Stimulated activated CD4-positive, alpha-beta T cell treated with anti-CD3 and anti-CD28 coated beads, Interleukin-12 subunit alpha, Interleukin-12 subunit beta, amount 100 ng/mL, for 24 hours (primary cell): ENCODE data around the gene DLG5.
A peak's percentile ranks its signal among the peaks of the same experiment; 100 is the strongest.

ENCODE experiments used
- DNase-seq, 2 experiments: peaks; one replicate each; pipeline ENCODE4 v3.0.0-alpha.2; 2020; ENCODE audit warnings: low read depth in 2 of 2

DLG5 gene

GRCh38 chr10:77892021-77892739 lies 34.4 kb downstream of the DLG5 start:
- DNase-seq: no peak

GRCh38 chr10:77890097-77890496 lies 36.5 kb downstream of the DLG5 start:
- no peak for DNase-seq

- DNase-seq: no peak
These were observed 37.2 kb downstream of the DLG5 start for GRCh38 chr10:77889277-77889903.

- DNase-seq: no peak
These were observed 38.2 kb downstream of the DLG5 start for GRCh38 chr10:77888356-77888703.

GRCh38 chr10:77887631-77888355 lies 38.8 kb downstream of the DLG5 start:
- DNase-seq: no peak

GRCh38 chr10:77886795-77887355 lies 39.7 kb downstream of the DLG5 start:
- DNase-seq: no peak

GRCh38 chr10:77884181-77884580 lies 42.4 kb downstream of the DLG5 start:
- no peak for DNase-seq

GRCh38 chr10:77881636-77882035 lies 44.9 kb downstream of the DLG5 start:
- DNase-seq: no peak

GRCh38 chr10:77881222-77881621 lies 45.3 kb downstream of the DLG5 start:
- no peak for DNase-seq

GRCh38 chr10:77879710-77880109 lies 46.8 kb downstream of the DLG5 start:
- no peak for DNase-seq

- no peak for DNase-seq
These were observed 47.5 kb downstream of the DLG5 start for GRCh38 chr10:77879065-77879464.

GRCh38 chr10:77877441-77878344 lies 48.9 kb downstream of the DLG5 start:
- no peak for DNase-seq

GRCh38 chr10:77875730-77876129 lies 50.8 kb downstream of the DLG5 start:
- DNase-seq: no peak

GRCh38 chr10:77874872-77875271 lies 51.7 kb downstream of the DLG5 start:
- no peak for DNase-seq

- peak in 1 of 2 experiments; percentile 21 for DNase-seq
These were observed 52.8 kb downstream of the DLG5 start for GRCh38 chr10:77873536-77874380.

- DNase-seq: no peak
These were observed 53.5 kb downstream of the DLG5 start for GRCh38 chr10:77872947-77873535.

- no peak for DNase-seq
These were observed 54.2 kb downstream of the DLG5 start for GRCh38 chr10:77872151-77872946.

GRCh38 chr10:77869626-77870420 lies 56.7 kb downstream of the DLG5 start:
- DNase-seq: no peak

- no peak for DNase-seq
These were observed 58.0 kb downstream of the DLG5 start for GRCh38 chr10:77868523-77868922.
